IPS-18c (cell line): Measurements from ENCODE around the gene MEF2B.
"Not testable (repeated sequence)": the region's sequence is repeated elsewhere in the genome, so short reads cannot be mapped to it uniquely, and the experiment has no call there.

ENCODE experiments used
- H3K4me3 ChIP-seq: 2 replicates; pipeline ENCODE4 v1.7.0; 2013; ENCODE audit warnings: low read depth, mild to moderate bottlenecking, low read length, moderate library complexity; ENCODE audit not compliant: insufficient read depth
- H3K9me3 ChIP-seq: one replicate; pipeline ENCODE4 v1.6.1; 2013; ENCODE audit warnings: mild to moderate bottlenecking, low read length, moderate library complexity; ENCODE audit not compliant: control insufficient read depth, insufficient read depth

MEF2B gene

DNA sequence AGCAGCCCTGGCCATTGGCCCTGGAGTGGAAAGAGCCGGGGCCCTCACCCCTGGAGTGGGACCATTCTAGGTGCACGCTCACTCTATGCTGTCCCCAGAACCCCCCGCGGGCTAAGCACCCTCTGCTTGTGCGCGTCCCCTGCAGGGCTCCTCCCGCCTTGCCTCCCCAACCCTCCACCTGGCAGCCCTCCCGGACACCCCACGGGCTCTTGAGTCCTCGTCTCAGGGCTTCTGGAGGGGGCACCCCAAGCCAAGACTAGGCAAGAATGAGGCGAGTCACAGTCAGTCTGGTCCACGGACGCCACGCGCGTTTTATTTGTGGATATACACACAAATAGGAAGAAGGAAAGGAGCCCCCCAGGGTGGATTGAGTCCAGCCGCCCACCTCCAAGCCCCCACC, 24.8 kb downstream of the MEF2B start:
- H3K4me3 ChIP-seq: no peak overlapping the region
- H3K9me3 ChIP-seq: peaks cover 2% of the 10 kb centered on the region

DNA sequence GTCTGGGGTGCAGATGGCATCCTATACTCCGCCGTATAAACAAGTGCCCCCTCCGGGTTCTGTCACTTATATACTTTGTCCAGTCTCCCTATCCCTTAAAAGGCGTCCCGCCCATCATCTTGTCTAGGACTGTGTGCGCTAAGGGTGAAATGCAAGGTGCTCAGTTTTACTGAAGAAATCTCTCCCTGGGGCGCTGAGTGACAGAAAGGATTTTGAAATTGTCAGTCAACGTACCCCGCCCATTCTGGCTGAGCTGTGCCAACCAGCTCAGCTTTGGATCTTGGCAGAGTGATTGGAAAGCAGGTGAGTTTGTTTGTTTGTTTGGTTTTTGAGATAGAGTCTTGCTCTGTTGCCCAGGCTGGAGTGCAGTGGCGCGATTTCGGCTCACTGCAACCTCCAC, 27.7 kb downstream of the MEF2B start:
- Histone ChIP-seq H3K4me3 (no peak overlapping the region), H3K9me3 (peaks cover 2% of the 10 kb centered on the region)

DNA sequence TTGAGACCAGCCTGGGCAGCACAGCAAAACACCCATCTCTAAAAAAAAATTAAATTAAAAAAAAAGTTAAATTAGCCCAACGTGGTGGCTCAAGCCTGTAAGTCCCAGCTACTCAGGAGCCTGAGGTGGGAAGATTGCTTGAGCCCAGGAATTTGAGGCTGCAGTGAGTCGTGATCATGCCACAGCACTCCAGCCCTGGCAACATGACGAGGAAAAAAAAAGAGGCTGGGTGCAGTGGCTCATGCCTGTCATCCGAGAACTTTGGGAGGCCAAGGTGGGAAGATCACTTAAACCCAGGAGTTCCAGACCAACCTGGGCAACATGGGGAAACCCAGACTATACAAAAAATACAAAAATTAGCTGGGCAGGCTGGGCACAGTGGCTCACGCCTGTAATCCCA, 29.6 kb downstream of the MEF2B start:
- Histone ChIP-seq H3K4me3 (no peak overlapping the region), H3K9me3 (no peaks in the 10 kb centered on the region)

DNA sequence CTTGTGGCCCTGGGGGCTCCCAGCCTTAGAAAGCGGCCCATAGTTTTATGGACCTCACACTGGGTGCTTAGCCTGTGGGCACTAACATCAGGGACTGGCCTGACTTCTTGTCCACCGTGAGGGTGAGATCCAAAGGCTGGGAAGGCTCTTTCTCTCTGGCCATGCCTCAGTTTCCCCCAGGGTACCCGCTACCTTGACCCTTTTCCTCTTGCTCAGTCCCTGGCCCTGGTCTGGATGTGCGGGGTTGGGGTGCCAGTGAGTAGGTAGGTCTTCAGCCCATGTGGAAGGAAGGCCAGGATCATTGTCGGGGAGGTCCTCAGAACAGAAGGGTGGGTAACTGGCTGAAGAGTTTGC, 30.2 kb downstream of the MEF2B start:
- Histone ChIP-seq H3K4me3 (no peak overlapping the region), H3K9me3 (no peaks in the 10 kb centered on the region)

DNA sequence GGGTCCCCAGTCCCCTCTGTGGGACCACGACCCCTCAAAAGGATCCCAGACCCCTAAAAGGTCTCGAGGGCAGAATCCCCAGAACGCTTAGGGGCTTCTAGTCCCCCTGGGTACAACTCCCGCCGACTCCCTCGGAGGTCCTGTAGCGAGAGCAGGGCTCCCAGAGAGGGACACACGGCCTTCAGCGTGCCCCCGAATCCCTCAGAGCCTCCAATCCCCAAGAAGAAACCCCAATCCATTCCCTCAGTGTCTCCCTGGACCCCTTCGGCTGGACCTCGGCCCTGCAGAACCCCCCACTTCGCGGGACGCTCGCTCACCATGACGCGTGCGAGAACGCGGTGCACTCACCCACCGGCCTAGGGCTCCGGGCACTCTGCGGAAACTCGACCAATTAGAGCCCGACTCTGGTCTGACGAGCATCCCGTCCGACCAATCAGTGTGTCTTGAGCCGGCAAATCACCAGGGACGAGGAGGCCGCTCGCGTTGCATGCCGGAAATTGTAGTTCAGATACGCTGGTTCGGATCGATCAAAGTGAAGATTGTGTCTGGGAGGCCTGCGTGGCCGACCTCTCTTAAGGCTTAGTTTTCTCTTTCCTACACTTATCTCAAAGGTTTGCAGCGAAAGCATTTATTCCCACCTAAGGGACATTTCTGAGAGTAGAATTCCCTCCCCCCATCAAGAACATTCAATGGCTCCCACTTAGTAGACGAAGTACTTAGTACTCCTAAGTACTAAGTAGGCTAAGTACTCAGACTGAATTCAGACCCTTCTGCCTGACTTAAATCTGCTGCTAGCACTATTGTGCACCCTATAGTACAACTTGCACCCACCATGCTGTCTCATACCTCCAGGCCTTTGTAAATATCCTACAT, 31.7 kb downstream of the MEF2B start, which contains the start of gene TMEM161A:
Gene TMEM161A, minus strand, starts transcription at position 370 of the 873 bp plus-strand sequence. Its CDS starts 50 bp downstream, at position 320.
- Histone ChIP-seq H3K4me3 (peak within 1 kb of the TSS; percentile 70), H3K9me3 (no peaks in the 10 kb centered on the region)

DNA sequence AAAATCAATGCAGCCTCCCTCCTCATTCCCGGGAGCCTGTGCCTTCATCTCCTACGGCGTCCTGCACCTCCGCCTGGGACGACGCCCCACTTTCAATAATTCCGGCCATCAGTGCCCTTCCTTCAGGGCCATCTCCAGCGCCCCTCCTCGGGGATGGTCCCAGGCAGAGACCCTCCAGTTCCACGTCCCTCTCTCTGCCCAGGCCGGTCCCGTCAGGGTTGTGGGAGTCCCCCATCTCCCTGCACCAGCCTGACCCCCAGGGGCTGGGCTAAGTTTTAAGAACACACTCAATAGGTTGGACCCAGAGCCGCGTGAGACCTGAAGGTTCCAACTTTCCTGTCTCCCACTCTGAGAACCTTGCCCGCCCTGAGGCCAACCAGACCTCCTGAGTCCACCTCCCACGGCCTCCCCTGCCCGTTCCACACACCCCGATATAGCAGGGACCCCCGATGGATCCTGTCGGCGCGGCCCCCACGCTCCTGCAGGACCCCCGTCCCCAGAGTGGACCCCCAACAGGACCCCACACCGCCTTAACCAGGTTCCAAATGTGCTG, 32.4 kb downstream of the MEF2B start:
- Histone ChIP-seq H3K9me3 (no peaks in the 10 kb centered on the region), H3K4me3 (peak overlapping the region; percentile 70)

DNA sequence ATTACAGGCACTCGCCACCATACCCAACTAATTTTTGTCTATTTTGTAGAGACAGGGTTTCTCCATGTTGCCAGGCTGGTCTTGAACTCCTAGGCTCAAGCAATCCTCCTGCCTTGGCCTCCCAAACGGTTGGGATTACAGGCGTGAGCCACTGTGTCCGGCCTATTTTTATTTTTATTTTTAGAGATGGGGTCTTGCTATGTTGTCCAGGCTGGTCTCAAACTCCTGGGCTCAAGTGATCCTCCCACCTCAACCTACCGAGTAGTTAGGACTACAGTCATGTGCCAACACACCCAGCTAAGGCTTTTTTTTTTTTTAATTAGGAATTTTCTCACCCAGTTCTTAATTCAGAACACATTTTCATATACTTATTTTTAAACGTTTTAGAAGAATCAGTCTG, 34.4 kb downstream of the MEF2B start:
- H3K9me3 ChIP-seq, H3K4me3 ChIP-seq: not testable (repeated sequence)

DNA sequence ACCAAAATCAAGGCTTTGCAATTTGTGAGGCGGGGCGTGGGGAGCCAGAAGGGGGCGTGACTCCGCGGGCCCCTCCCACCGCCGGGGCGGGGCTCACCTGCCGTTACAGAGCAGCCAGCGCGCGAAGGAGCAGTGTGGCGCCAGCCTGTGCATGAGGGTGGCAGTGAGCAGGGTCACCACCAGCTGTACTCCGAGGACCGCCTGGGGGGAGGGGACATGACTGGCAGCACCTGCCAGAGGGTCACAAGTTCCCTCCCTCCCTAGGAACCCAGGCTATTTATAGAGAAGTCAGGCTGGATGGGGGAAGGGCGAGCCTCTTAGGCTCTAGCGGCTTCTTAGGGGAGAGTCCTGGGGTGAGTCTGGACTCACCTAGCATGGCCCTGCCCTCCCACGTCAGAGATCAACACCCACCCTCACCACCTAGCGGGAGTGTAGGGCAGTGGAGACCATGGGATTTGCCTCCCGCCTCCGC, 35.3 kb downstream of the MEF2B start:
- H3K4me3 ChIP-seq: peak overlapping the region; percentile 40

DNA sequence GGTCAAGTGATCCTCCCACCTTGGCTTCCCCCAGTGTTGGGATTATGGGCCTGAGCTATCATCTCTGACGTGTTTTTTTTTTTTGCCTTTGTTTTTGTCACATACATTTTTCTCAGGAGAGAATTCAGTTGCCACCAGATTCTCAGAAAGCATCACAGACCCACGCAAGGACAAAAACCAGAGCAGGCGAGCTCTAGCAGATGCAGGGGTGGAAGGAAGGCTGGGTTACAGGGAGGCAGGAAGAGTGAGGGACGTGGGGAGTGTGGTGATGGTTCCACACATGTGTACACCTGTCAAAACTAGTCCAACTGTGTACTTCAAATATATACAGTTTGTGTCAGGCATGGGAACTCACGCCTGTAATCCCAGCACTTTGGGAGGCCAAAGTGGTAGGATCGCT, 36.1 kb downstream of the MEF2B start:
- H3K9me3 ChIP-seq: no peaks in the 10 kb centered on the region
- no peak overlapping the region for H3K4me3 ChIP-seq

More for the DNA sequence above, 35.3 kb downstream of the MEF2B start:
- no peaks in the 10 kb centered on the region for H3K9me3 ChIP-seq

DNA sequence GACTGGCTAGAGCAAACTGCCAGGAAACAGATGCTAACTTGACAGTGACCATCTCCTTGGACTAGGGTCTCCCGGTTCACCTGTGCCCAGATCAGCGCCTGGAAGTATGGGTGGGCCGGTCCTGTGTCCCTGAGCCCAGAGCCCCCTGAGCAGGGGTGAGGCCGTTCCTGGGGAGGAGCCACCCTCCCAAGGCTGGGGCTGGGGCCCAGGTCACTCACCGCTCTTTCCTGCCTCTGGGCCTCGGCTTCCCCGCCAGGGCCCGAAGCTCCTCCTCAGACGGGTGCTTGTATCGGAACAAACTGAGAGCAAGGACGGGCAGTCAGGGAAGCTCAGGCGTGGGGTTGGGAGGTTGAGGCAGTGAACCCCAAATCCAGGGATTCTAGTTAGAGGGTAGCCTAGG, 37.2 kb downstream of the MEF2B start:
- Histone ChIP-seq H3K4me3 (no peak overlapping the region), H3K9me3 (no peaks in the 10 kb centered on the region)

DNA sequence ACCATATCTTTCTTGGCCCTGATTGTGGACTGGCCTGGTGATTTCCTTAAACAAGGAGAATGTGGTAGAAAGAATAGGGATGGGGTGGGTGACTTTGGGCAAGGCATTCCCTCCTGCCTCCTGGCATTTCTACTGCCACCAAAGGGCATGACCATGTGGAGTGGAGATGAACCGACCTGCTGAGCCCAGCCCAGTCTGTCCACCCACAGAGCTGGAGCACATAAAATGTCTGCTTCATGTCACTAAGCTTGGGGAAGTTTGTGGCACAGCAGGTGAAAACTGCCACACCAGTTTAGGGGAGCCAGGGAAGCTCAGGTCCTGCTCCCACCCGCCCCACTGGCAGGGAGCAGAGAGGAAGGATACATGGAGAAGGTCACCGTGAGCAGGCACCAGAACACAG, 38.1 kb downstream of the MEF2B start:
- Histone ChIP-seq H3K9me3 (no peaks in the 10 kb centered on the region), H3K4me3 (no peak overlapping the region; the same call in 1 of the 2 replicates)

DNA sequence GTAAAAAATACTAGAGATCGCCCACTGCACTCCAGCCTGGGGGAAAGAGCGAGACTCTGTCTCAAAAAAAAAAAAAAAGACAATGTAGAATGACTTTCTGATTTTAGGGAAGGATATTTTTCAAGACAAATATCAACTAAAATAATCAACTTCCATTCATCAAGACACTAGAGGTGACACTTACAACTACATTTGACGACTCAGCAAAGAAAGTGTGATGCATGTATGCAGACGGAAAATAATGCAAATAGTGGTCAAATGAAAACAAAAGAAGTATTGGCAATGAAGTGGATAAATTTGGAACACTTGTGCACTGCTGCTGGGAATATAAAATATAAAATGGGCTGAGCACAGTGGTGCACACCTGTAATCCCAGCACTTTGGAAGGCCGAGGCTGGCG, 44.0 kb downstream of the MEF2B start:
- Histone ChIP-seq H3K4me3 (no peak overlapping the region), H3K9me3 (no peaks in the 10 kb centered on the region)

DNA sequence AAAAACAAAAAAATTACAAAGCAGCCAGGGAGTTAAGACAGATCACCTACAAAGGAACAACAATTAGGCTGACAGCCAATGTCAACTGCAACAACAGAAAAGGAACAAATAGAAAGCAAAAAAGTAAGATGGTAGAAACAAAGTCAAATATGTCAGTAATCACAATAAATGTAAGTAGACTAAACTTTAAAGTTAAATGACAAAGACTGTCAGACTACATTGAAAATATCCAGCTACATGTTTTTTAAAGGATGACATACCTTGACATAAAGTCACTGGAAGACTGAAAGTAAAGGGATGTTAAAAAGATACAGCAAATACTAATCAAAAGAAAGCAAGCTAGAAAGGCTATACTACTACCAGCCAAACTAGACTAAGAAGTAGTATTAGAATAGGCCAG, 46.7 kb downstream of the MEF2B start:
- Histone ChIP-seq H3K9me3 (no peaks in the 10 kb centered on the region), H3K4me3 (no peak overlapping the region)

DNA sequence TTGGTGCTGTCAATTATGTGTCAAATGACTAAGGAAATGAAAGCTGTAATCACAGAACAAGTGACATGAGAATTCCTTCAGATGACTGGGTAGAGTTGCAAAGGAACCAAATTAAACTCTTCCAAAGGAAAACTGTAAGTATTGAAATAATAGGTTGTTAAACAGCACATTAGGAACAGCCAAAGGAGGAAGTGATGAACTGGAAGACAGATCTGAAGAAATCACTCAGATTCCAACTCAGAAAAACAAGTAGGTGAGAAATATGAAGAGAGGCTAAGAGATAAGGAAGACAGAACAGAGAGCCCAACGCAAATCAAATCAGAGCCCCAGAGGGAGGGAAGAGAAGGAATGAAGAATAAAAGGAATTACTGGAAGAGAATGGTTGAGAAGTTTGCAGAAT, 47.2 kb downstream of the MEF2B start:
- no peaks in the 10 kb centered on the region for H3K9me3 ChIP-seq
- H3K4me3 ChIP-seq: no peak overlapping the region

DNA sequence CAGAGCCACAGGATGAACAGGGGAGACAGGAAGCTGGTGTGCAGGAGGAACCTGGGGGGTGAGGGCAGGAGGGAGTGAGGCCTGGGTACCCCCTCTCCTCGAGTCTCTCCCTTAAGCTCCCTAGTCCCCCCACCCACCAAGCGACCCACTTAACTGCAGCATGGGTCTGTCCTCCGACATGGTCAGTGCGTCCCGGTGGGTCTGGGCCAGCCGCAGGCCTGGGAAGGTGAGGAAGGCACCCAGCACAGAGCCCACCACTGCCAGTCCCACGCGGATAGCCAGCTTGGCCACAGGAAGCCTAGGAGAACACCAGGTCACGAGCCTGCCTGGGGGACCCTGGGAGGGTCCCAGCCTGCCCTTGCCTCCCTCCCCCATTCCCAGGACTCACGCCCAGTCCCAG, 48.7 kb downstream of the MEF2B start:
- no peaks in the 10 kb centered on the region for H3K9me3 ChIP-seq
- no peak overlapping the region for H3K4me3 ChIP-seq

DNA sequence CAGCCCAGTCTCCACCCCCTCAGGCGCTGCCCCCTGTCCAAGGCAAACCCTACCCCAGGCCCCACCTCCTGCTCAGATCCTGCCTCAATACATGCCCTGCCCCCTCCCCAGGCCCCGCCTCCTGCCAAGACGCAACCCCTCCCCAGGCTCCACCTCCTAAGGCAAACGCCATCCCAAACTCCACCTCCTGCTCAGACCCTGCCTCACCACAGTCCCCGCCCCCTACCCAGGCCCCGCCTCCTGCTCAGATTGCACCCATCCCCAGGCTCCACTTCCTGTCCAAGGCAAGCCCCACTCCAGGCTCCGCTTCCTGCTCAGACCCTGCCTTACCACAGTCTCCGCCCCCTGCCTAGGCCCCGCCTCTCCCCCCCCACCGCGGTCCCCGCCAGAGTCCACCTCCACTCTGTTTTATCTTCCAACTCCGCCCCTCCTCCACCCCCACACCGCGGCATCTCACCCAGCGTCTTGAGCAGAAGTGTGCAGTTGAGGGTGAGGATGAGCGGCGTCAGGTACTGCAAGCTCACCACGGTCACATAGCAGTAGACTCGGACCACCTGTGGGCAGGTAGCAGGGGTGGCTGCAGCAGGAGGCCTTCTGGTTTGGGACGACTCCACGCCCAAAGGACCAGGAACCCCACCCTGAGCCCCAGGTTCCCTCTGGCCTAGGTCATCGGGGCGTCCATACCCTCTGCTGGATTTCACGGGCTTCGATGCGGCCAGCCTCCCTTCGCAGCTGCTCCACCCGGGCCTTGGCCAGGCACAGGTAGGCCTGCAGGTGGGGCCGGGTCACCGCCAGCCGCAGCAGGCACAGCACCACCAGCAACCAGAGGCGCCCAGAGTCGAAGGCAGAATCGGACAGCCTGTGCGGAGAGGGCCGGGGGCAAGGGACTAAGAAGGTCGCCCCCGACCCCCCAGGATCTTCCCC, 49.5 kb downstream of the MEF2B start:
- peak overlapping the region; percentile 61 for H3K4me3 ChIP-seq
- no peaks in the 10 kb centered on the region for H3K9me3 ChIP-seq

DNA sequence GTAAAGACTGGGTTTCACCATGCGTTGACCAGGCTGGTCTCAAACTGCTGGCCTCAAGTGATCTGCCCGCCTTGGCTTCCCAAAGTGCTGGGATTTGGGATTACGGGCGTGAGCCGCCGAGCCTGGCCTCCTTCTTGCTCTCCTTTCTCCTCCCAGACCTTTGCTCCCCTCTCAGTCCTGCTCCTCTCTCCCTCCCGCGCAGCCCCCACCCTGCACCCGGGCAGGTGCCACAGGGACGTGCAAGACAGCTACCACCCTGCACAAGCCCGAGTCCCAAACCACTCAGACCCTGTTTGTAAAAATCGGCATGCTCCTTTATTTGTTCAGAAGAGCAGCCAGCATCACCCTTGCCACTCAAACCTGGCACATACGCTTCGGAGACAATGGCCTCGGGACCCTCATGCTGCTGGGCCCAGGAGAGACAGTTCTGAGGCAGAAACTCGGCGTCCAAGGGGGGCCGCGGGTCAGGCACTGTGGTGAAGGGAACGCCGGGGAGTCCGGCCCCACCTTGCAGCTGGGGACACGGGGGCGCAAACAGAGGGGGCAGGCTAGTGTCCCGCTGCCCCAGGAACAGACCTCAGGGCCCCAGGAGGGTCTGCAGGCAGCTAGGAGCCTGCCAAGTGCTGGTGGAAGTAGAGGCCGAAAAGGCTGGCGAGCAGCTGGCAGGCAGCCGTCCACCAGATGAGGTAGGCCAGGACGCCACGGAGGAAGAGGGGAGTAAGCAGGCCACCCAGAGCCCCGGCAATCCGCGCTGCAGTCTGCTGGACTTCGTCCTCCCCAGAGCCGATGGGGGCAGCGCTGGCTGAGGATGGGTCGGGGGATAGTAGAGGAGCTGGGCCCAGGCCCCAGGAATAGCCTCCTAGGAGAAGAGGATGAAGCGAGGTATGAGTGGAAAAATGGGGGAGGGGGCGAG, 50.5 kb downstream of the MEF2B start:
- H3K4me3 ChIP-seq: no peak overlapping the region

More for the DNA sequence above, 50.5 kb downstream of the MEF2B start:
- H3K9me3 ChIP-seq: no peaks in the 10 kb centered on the region
